ENCODE measurements around the gene ZBTB49.
"Not testable (repeated sequence)": the region's sequence is repeated elsewhere in the genome, so short reads cannot be mapped to it uniquely, and the experiment has no call there.

The ZBTB49 gene

GRCh38 chr4:4289941-4290850, at the start of gene ZBTB49, which contains the start of gene LYAR:
Gene ZBTB49, plus strand, starts transcription at chr4:4290251. Its CDS starts 9,695 bp downstream, at chr4:4299946.
Gene LYAR, minus strand, starts transcription at chr4:4290154. Its CDS starts 6,412 bp downstream, at chr4:4283742.
- peak; percentile 89 for DNase-seq (ENCODE audit: low spot score)

- no peak for DNase-seq (ENCODE audit: low spot score)
Measured at GRCh38 chr4:4245172-4245571, 44.9 kb upstream of the ZBTB49 start.

GRCh38 chr4:4247696-4248028, 42.4 kb upstream of the ZBTB49 start:
- DNase-seq (ENCODE audit: low spot score) = no peak

GRCh38 chr4:4248029-4248884, 41.8 kb upstream of the ZBTB49 start, which contains the start of gene TMEM128:
Gene TMEM128, minus strand, starts transcription at chr4:4248223. Its CDS starts 21 bp downstream, at chr4:4248202.
- DNase-seq (ENCODE audit: low spot score) = peak; percentile 93

GRCh38 chr4:4248885-4249203, 41.2 kb upstream of the ZBTB49 start:
- DNase-seq (ENCODE audit: low spot score) = no peak

GRCh38 chr4:4249342-4249741, 40.7 kb upstream of the ZBTB49 start:
- DNase-seq (ENCODE audit: low spot score) = not testable (repeated sequence)

- DNase-seq (ENCODE audit: low spot score) = no peak
Measured at GRCh38 chr4:4249866-4250265, 40.2 kb upstream of the ZBTB49 start.

GRCh38 chr4:4254199-4254598, 35.9 kb upstream of the ZBTB49 start:
- no peak for DNase-seq (ENCODE audit: low spot score)

- DNase-seq (ENCODE audit: low spot score) = no peak
Measured at GRCh38 chr4:4254666-4255065, 35.4 kb upstream of the ZBTB49 start.

- DNase-seq (ENCODE audit: low spot score) = no peak
Measured at GRCh38 chr4:4256799-4257198, 33.3 kb upstream of the ZBTB49 start.

- not testable (repeated sequence) for DNase-seq (ENCODE audit: low spot score)
Measured at GRCh38 chr4:4257705-4258104, 32.3 kb upstream of the ZBTB49 start.

- no peak for DNase-seq (ENCODE audit: low spot score)
Measured at GRCh38 chr4:4259484-4260100, 30.5 kb upstream of the ZBTB49 start.

- DNase-seq (ENCODE audit: low spot score) = peak; percentile 28
Measured at GRCh38 chr4:4260185-4260751, 29.8 kb upstream of the ZBTB49 start.

- DNase-seq (ENCODE audit: low spot score) = no peak
Measured at GRCh38 chr4:4267981-4268380, 22.1 kb upstream of the ZBTB49 start.

- DNase-seq (ENCODE audit: low spot score) = no peak
Measured at GRCh38 chr4:4268776-4269175, 21.3 kb upstream of the ZBTB49 start.

GRCh38 chr4:4269331-4269731, 20.7 kb upstream of the ZBTB49 start:
- DNase-seq (ENCODE audit: low spot score) = no peak

GRCh38 chr4:4269856-4270255, 20.2 kb upstream of the ZBTB49 start:
- DNase-seq (ENCODE audit: low spot score) = no peak

GRCh38 chr4:4270529-4270928, 19.5 kb upstream of the ZBTB49 start:
- no peak for DNase-seq (ENCODE audit: low spot score)

GRCh38 chr4:4271912-4272311, 18.1 kb upstream of the ZBTB49 start:
- DNase-seq (ENCODE audit: low spot score) = no peak

GRCh38 chr4:4274226-4274625, 15.8 kb upstream of the ZBTB49 start:
- no peak for DNase-seq (ENCODE audit: low spot score)

- no peak for DNase-seq (ENCODE audit: low spot score)
Measured at GRCh38 chr4:4277531-4277930, 12.5 kb upstream of the ZBTB49 start.

GRCh38 chr4:4281787-4282186, 8.3 kb upstream of the ZBTB49 start:
- DNase-seq (ENCODE audit: low spot score) = no peak
